HUES6 (cell line): Measurements from ENCODE around the gene SCNN1A.
"Not testable (repeated sequence)": the region's sequence is repeated elsewhere in the genome, so short reads cannot be mapped to it uniquely, and the experiment has no call there.

ENCODE experiments used
- H3K27ac ChIP-seq: 2 replicates; pipeline ENCODE4 v1.7.0; 2013; ENCODE audit warnings: low read depth, mild to moderate bottlenecking, low read length, inconsistent platforms
- H3K27me3 ChIP-seq: 2 replicates; pipeline ENCODE4 v1.6.1; 2013; ENCODE audit warnings: low read length; ENCODE audit not compliant: control insufficient read depth, insufficient read depth
- H3K36me3 ChIP-seq: 2 replicates; pipeline ENCODE4 v1.6.1; 2013; ENCODE audit warnings: low read length; ENCODE audit not compliant: control insufficient read depth, insufficient read depth
- H3K4me1 ChIP-seq: 2 replicates; pipeline ENCODE4 v1.6.1; 2013; ENCODE audit warnings: low read length; ENCODE audit not compliant: control insufficient read depth, insufficient read depth
- H3K4me3 ChIP-seq: 2 replicates; pipeline ENCODE4 v1.5.1; 2013; ENCODE audit warnings: low read depth, low read length
- H3K9ac ChIP-seq: one replicate; pipeline ENCODE4 v1.6.1; 2013; ENCODE audit warnings: mild to moderate bottlenecking, low read length
- H3K9me3 ChIP-seq: 2 replicates; pipeline ENCODE4 v1.6.1; 2013; ENCODE audit warnings: low read depth, low read length; ENCODE audit not compliant: control insufficient read depth, insufficient read depth

SCNN1A gene

DNA sequence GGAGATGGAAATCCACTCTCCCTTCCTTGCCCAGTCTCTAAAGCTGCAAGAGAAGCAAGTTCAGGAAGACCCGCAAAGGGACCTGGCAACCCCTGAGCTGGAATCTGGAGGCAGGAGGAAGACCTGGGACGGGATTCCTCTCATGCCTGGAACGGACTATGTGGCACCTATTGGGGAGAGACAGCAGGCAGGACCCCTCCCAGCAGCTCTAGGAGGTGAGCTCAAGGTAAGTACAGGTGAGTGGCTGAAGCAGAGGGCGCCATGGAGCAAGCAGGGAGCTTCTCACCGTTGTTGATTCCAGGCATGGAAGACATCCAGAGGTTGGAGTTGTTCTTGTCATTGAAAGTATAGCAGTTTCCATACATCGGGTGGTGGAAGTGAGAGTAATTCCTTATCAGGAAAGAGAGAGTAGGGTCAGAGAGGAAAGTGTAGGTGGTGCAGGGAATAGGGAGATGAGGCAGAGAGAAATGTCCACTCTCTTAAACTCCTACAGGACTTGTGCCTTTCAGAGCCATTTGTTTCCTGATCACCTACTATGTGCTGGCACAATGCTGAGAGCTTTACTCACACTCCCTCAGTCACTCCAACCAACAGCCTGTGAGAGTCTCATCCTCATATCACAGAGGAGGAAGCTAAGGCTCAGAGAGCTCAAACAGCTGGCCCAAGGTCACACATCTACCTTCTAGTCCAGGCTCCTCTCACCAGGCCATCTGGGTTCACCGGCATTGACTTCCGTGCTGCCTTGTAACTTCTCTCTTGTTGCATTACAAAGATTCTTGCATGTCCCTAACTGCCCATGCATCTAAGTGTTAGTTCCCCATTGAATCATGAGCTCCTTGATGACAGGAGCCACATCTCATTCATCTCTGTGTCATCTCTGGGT, 19.6 kb downstream of the SCNN1A start:
- Histone ChIP-seq H3K9me3 (no peaks in the 10 kb centered on the region), H3K36me3 (peaks cover 53% of the 10 kb centered on the region), H3K27ac (no peak overlapping the region), H3K4me3 (no peak overlapping the region), H3K27me3 (no peaks in the 10 kb centered on the region), H3K9ac (no peak overlapping the region), H3K4me1 (0 out of 2 replicates have a peak, but pooled peaks cover 5% of the 10 kb centered on the region)

DNA sequence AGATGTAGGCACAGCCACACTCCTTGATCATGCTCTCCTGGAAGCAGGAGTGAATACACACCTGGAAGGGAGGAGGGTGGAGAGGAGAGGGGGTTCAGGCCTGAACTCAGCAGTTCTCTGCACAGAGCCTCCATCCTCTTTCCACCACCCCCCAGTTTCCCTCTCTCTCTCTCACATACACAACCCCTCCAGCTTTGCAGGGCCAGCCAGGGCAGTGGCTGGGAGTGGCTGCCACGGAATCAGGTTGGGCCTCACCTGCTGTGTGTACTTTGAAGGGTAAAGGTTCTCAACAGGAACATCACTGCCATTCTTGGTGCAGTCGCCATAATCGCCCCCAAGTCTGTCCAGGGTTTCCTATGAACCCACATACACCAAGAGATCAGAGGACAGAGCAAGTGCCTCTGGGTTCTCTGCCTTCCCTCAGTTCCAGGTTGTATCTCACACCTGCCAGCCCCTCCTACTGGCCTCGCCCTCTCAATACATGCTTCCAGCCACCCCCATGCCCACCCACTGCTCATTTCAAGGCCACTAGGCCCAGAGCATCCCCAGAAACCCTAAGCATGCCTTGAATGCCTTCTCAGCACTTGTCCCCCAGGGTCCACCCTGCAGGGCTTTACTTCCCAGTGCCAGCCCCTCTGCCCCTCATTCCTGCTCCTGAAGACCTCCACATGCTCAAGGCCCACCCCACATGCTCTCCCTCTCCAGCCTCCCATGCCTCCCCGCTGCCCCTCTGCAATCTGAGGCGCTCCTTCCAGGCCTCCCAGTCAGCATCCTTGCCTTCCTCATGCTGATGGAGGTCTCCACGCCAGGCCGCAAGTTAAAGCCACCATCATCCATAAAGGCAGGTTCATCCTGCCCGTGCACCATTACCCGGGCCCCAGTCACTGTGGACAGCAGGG, 20.6 kb downstream of the SCNN1A start:
- Histone ChIP-seq H3K9ac (no peak overlapping the region), H3K27ac (no peak overlapping the region), H3K4me3 (no peak overlapping the region), H3K36me3 (peaks cover 44% of the 10 kb centered on the region), H3K4me1 (0 out of 2 replicates have a peak, but pooled peaks cover 5% of the 10 kb centered on the region), H3K27me3 (no peaks in the 10 kb centered on the region), H3K9me3 (no peaks in the 10 kb centered on the region)

DNA sequence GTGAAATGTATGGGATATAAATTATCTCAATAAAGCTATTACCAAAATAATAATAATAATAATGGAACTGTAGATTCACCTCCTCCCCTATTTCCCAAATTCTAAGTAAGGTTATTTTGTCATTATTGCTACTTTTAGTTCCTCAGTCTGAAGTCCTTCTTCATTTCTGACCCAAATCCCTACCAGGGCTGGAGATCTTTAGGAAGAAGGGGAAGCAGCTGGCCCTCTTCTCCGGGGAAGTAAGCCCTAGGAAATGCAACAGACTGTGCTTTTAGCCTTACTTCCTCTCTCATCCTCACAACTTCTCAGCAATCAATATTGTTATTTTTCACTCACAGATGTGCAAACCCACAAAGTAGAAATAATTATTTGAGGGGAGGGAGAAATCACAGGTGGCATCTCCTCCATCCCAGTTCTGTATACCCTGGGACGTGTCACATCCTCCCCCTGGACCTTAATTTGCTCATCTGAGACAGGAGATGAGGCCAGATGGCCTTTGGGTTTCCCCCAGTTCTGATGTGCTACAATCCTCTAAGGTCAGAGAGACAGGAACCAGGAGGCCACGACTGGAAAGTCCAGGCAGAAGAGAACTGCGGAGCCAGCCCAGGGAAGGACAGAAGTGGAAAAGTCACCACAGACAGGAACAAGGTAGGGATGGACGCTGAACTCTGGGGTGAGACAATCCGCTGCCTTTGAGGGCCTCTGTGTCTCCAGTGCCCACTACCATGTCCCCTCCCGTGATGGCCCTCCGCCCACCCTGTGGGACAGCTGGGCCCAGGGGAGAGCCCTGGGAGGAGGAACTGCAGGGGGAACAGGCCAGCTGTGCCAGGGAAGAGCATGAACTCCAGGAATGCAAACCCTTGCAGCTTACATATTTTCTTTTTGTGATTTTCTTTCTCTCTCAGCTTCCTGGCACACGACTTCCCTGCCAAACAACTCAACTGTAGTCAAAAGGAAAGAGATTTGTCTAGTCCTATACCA, 22.9 kb downstream of the SCNN1A start:
- Histone ChIP-seq H3K36me3 (peaks cover 61% of the 10 kb centered on the region), H3K9ac (no peak overlapping the region), H3K4me3 (no peak overlapping the region), H3K27ac (no peak overlapping the region), H3K27me3 (no peaks in the 10 kb centered on the region), H3K4me1 (0 out of 2 replicates have a peak, but pooled peaks cover 5% of the 10 kb centered on the region), H3K9me3 (no peaks in the 10 kb centered on the region)

DNA sequence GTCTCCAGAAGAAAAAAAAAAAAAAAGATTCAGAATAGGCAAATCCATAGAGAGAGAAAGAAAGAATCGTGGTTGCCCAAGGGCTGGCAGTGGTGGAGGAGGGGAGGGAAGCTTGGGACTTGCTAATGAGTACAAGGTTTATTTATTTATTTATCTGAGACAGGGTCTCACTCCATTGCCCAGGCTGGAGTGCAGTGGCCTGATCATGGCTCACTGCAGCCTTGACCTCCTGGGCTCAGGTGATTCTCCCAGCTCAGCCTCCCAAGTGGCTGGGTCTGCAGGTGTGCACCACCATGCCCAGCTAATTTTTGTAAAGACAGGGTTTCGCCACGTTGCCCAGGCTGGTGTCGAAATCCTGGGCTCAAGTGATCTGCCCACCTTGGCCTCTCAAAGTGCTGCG, 23.7 kb downstream of the SCNN1A start:
- Histone ChIP-seq H3K27ac (no peak overlapping the region), H3K4me1 (0 out of 2 replicates have a peak, but pooled peaks cover 5% of the 10 kb centered on the region), H3K27me3 (no peaks in the 10 kb centered on the region), H3K9me3 (no peaks in the 10 kb centered on the region), H3K36me3 (peaks cover 64% of the 10 kb centered on the region), H3K9ac (no peak overlapping the region), H3K4me3 (no peak overlapping the region)

DNA sequence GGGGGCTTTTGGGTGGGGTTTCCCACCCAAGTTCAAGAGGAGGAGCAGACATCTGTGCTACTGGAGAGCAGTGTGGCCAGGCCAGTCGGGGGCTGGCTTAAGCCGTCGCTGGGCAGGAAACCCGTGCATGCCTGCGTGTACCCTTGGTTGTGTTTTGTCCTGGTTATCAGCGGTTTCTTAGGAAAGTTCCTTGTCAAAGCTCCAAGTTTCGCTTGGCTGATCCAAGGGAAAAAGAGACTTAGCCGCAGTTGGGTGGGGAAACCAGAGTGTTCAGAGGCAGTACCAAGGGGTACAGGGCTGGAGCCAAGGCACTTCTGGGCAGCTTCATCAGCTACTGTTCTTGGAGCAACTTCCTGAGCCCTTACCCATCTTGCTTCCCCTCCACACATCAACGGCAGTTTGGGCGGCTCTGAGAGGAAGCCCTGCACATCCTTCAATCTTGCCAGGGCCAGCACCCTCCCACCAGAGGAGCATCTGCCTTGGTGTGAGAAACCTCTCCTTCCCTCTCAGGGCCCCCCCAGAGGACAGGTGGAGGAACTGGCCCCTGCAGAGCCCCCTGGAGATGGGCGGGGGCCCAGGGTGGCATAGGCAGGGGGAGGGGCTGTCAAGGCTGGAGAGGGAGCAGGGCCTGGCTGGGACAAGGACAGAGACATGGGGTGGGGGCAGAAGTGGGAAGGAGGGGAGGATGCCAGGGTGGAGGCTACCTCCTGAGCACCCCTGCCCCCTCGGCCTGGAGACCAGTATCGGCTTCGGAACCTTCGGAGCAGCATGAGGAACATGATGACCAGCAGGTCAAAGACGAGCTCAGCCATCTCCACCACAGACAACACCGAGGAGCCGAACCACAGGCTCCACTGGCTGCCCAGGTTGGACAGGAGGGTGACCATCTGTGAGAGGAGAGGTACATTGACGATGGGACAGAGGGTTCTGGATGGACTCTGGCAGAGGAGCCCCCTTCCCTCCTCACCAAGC, 27.7 kb downstream of the SCNN1A start:
- Histone ChIP-seq H3K4me3 (no peak overlapping the region), H3K9me3 (no peaks in the 10 kb centered on the region), H3K27me3 (no peaks in the 10 kb centered on the region), H3K4me1 (peaks cover 21% of the 10 kb centered on the region), H3K9ac (no peak overlapping the region), H3K27ac (no peak overlapping the region), H3K36me3 (peaks cover 38% of the 10 kb centered on the region)

DNA sequence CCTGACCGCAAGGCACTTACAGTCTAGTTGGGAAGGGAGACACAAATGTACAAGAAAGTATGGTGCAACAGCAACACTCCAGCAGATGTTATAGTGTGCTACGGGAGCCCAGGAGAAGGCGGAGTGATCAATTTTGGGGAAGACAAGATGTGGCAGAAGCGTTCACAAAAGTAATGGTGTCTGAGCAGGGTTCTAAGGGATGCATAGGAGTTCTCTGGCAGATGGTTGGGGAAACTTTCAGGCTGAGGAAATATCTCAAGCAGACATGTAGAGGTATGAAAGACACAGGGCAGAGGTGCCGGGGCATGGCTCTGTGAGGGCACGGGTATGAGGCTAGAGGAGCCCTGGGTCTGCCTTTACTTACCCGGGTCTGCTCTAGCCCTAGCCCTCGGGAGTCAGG, 28.4 kb downstream of the SCNN1A start:
- H3K27me3 ChIP-seq: no peaks in the 10 kb centered on the region
- H3K36me3 ChIP-seq: peaks cover 31% of the 10 kb centered on the region
- H3K4me3 ChIP-seq: no peak overlapping the region
- H3K9ac ChIP-seq: no peak overlapping the region
- H3K9me3 ChIP-seq: no peaks in the 10 kb centered on the region
- H3K27ac ChIP-seq: no peak overlapping the region
- H3K4me1 ChIP-seq: peaks cover 28% of the 10 kb centered on the region

DNA sequence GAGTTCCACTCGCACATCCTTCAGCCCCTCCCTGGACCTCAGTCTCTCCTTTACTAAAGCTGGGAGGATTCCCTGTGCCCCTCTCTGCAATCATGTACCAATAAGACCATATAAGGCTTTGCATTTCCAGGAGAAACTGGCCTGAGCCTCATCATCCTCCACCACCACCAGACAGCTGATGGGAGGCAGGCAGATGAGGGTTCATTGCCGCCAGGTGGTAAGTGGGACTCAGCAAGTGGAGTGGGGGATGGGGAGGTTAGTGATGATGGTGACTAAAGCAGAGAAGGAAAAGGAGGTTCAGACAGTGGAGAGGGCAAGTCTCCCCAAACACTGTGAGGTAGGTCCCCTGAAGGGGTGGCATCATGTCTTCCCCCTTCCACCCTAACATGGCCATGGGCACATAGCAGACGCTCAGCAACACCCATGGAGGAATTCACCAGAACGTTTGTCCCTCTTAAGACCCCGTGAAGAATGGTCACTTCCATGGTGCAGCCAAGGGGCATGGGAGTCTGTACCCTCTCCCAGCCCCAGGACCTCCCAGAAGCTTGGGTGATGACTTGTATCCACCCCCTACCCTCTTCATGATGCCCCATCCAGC, 29.0 kb downstream of the SCNN1A start:
- no peaks in the 10 kb centered on the region for H3K27me3 ChIP-seq
- no peak overlapping the region for H3K4me3 ChIP-seq
- H3K9ac ChIP-seq: no peak overlapping the region
- H3K9me3 ChIP-seq: no peaks in the 10 kb centered on the region
- no peak overlapping the region for H3K27ac ChIP-seq
- peaks cover 29% of the 10 kb centered on the region for H3K36me3 ChIP-seq
- peaks cover 28% of the 10 kb centered on the region for H3K4me1 ChIP-seq

DNA sequence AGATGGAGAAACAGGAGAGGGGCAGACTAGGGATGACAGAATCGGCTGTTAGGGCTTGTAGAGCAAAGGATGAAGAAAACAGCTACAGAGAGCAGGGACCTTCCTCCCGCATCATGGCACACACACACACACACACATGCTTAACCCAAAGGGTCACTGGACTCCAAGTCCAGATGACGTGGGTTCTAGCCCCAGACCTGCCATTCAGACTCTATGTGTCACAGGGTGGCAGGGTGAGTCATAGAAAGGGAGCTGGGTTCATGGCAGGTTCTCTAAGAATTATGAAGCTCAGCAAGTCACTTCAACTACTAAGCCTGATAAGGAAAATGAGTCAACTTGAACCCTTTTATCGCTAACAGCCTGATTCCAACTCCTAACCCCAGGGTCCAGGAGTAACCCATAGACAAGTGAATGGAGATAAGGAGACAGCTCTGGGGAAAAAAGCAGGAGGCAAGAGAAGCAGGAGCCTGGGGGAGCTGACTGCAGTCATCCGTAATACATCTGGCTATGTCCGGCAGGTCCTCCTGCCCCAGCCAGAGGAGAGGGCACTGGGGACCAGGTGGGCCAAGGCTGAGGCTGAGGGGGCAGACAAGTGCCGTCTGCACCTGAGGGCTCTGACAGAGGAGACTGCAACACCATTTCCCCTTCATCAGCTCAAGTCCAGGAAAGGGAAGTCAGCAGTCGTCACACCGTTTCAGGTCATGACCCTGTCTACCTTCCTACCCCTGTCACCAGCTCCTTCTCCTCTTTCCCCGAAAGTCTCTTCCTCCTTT, 29.9 kb downstream of the SCNN1A start:
- Histone ChIP-seq H3K36me3 (peaks cover 25% of the 10 kb centered on the region), H3K27ac (no peak overlapping the region), H3K9ac (no peak overlapping the region), H3K4me3 (no peak overlapping the region), H3K4me1 (peaks cover 28% of the 10 kb centered on the region), H3K27me3 (no peaks in the 10 kb centered on the region), H3K9me3 (no peaks in the 10 kb centered on the region)

DNA sequence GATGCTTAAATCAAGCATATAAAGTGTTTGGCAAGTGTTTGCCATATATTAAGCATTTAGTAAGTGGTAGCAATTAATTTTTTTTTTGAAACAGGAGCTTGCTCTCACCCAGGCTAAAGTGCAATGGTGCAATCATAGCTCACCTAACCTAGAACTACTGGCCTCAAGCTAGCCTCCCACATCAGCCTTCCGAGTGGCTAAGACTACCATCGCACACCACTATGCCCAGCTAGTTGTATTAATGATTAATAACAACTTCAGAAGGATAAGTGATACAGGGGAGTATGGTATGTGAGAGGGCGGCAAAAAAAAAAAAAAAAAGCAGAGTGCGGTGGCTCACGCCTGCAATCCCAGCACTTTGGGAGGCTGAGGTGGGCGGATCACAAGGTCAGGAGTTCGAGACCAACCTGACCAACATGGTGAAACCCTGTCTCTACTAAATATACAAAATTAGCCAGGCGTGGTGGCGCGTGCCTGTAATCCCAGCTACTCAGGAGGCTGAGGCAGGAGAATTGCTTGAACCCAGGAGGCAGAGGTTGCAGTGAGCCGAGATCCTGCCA, 31.2 kb downstream of the SCNN1A start:
- Histone ChIP-seq H3K4me1 (peaks cover 40% of the 10 kb centered on the region), H3K36me3 (peaks cover 23% of the 10 kb centered on the region)
- not testable (repeated sequence) for H3K27me3 ChIP-seq, H3K9ac ChIP-seq, H3K4me3 ChIP-seq, H3K9me3 ChIP-seq, H3K27ac ChIP-seq
